ENCODE measurements around the gene ASB7. TPM values are rescaled to one million over a fixed set of nuclear protein-coding genes. Genes with fewer than 3 reads are reported as not detected.
"Not testable (repeated sequence)": the region's sequence is repeated elsewhere in the genome, so short reads cannot be mapped to it uniquely, and the experiment has no call there.

Gene ASB7
- polyA plus RNA-seq, 1 donor from 2014 or later = 16.5 TPM

DNA sequence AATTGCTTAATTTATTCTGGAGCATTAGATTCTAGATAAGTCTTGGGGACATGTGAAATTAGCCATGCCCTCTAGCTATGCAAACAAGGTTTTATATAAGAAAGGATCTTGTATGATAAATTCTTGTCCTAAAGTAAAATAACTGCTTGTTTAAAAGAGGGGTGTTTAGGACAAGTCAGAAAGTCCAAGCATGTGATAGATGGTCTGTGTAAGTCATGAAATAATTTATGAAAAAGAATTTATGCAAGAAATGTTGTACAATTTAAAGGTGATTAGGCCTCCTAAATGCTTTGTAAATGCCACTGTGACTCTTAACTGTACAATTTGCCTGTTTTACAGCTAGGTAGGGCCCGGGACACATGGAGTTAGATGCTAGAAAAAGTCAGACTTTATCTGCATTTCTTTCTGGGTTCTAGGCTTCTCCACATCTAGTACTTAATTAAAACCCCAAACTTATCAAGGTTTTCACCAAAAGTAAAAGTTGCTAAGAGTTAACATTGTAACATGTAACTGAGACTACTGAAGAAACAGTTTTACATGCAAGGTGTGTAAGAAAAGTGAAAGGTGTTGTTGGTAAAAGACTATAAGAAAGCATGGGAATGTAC, 13.6 kb upstream of the ASB7 start:
- Histone ChIP-seq H3K79me2 (replicated peaks; ENCODE audit: insufficient read depth, low read length) (peaks cover 10% of the 10 kb centered on the region), H3K4me3 (ENCODE audit: low read length) (no peak overlapping the region), H3F3A (ENCODE audit: insufficient read depth, low read length, poor library complexity, severe bottlenecking) (no peaks in the 10 kb centered on the region), H3K9me3 (ENCODE audit: low read length) (peaks cover 4% of the 10 kb centered on the region), H4K20me1 (ENCODE audit: insufficient read depth) (no peaks in the 10 kb centered on the region), H3K4me2 (ENCODE audit: low read length) (no peak overlapping the region), H2AFZ (ENCODE audit: low read depth, low read length) (no peak overlapping the region), H3K27me3 (ENCODE audit: insufficient read depth, low read depth, low read length) (no peaks in the 10 kb centered on the region), H3K9ac (ENCODE audit: low read length) (no peak overlapping the region), H3K9me2 (ENCODE audit: insufficient read depth, low read length) (no peaks in the 10 kb centered on the region), H3K36me3 (ENCODE audit: insufficient read depth, low read length) (no peaks in the 10 kb centered on the region), H3K27ac (ENCODE audit: low read length) (no peak overlapping the region)
- TF ChIP-seq EZH2 (IDR thresholded peaks at IDR 0.05; ENCODE audit: borderline replicate concordance, insufficient read depth, low read length, poor library complexity, severe bottlenecking) (no peak), TAF1 (IDR thresholded peaks at IDR 0.05; ENCODE audit: low read depth) (no peak), EP300 (conservative IDR thresholded peaks at IDR 0.05; ENCODE audit: poor library complexity, severe bottlenecking) (no peak), SMC3 (conservative IDR thresholded peaks at IDR 0.05; ENCODE audit: poor library complexity) (no peak), POLR2AphosphoS5 (IDR thresholded peaks at IDR 0.05) (no peak), MXI1 (conservative IDR thresholded peaks at IDR 0.05; ENCODE audit: poor library complexity, severe bottlenecking) (no peak), RAD21 (conservative IDR thresholded peaks at IDR 0.05) (no peak)
- TF ChIP-seq, protein P1, sequence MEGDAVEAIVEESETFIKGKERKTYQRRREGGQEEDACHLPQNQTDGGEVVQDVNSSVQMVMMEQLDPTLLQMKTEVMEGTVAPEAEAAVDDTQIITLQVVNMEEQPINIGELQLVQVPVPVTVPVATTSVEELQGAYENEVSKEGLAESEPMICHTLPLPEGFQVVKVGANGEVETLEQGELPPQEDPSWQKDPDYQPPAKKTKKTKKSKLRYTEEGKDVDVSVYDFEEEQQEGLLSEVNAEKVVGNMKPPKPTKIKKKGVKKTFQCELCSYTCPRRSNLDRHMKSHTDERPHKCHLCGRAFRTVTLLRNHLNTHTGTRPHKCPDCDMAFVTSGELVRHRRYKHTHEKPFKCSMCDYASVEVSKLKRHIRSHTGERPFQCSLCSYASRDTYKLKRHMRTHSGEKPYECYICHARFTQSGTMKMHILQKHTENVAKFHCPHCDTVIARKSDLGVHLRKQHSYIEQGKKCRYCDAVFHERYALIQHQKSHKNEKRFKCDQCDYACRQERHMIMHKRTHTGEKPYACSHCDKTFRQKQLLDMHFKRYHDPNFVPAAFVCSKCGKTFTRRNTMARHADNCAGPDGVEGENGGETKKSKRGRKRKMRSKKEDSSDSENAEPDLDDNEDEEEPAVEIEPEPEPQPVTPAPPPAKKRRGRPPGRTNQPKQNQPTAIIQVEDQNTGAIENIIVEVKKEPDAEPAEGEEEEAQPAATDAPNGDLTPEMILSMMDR (IDR thresholded peaks at IDR 0.05; ENCODE audit: poor library complexity, severe bottlenecking) = no peak
- TF ChIP-seq, protein P2, sequence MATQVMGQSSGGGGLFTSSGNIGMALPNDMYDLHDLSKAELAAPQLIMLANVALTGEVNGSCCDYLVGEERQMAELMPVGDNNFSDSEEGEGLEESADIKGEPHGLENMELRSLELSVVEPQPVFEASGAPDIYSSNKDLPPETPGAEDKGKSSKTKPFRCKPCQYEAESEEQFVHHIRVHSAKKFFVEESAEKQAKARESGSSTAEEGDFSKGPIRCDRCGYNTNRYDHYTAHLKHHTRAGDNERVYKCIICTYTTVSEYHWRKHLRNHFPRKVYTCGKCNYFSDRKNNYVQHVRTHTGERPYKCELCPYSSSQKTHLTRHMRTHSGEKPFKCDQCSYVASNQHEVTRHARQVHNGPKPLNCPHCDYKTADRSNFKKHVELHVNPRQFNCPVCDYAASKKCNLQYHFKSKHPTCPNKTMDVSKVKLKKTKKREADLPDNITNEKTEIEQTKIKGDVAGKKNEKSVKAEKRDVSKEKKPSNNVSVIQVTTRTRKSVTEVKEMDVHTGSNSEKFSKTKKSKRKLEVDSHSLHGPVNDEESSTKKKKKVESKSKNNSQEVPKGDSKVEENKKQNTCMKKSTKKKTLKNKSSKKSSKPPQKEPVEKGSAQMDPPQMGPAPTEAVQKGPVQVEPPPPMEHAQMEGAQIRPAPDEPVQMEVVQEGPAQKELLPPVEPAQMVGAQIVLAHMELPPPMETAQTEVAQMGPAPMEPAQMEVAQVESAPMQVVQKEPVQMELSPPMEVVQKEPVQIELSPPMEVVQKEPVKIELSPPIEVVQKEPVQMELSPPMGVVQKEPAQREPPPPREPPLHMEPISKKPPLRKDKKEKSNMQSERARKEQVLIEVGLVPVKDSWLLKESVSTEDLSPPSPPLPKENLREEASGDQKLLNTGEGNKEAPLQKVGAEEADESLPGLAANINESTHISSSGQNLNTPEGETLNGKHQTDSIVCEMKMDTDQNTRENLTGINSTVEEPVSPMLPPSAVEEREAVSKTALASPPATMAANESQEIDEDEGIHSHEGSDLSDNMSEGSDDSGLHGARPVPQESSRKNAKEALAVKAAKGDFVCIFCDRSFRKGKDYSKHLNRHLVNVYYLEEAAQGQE (IDR thresholded peaks at IDR 0.05; ENCODE audit: borderline replicate concordance) = no peak

DNA sequence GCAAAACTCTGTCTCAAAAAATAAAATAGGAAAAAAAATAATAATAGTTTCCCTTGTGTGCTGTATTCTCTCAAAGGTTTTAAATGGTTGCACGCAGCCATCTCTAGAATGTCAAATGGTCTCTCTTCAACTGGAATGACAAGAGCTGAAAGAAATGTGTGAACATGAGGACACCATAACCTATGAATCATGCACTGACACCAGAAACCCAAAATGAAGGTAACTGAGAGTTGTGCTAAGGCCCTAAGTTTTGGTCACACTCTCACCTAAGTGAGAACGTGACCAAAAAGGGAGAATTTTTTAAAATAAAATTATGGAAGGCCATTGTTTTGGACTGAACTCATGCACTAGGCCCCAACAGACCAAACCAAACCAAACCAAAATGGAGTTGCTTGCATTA, 11.2 kb upstream of the ASB7 start:
- not testable (repeated sequence) for H3K36me3 ChIP-seq (ENCODE audit: insufficient read depth, low read length); H3K4me2 ChIP-seq (ENCODE audit: low read length); H3F3A ChIP-seq (ENCODE audit: insufficient read depth, low read length, poor library complexity, severe bottlenecking); H3K27me3 ChIP-seq (ENCODE audit: insufficient read depth, low read depth, low read length); H3K9me3 ChIP-seq (ENCODE audit: low read length); H3K27ac ChIP-seq (ENCODE audit: low read length); H3K9me2 ChIP-seq (ENCODE audit: insufficient read depth, low read length); H4K20me1 ChIP-seq (ENCODE audit: insufficient read depth); H3K4me3 ChIP-seq (ENCODE audit: low read length); H2AFZ ChIP-seq (ENCODE audit: low read depth, low read length); H3K9ac ChIP-seq (ENCODE audit: low read length)
- H3K79me2 ChIP-seq (replicated peaks; ENCODE audit: insufficient read depth, low read length) = peaks cover 24% of the 10 kb centered on the region

DNA sequence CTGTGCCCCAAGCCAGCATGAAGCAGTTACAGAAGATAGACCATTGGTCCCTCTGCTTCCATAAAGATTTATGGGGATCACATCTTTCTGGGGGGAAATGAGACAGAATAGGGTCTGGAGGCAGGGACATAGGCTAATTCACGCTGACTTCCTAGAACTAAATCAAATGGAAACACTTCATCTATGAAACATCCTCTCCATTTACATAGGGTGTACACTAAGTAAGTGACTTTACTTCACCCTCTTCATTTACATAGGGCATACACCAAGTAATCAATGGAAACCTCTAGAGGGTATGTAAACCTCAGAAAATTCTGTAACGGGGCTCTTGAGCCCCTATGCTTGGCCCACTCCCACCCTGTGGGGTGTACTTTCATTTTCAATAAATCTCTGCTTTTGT, 10.6 kb upstream of the ASB7 start:
- Histone ChIP-seq H2AFZ (ENCODE audit: low read depth, low read length) (no peak overlapping the region), H3K36me3 (ENCODE audit: insufficient read depth, low read length) (no peaks in the 10 kb centered on the region), H3K27me3 (ENCODE audit: insufficient read depth, low read depth, low read length) (no peaks in the 10 kb centered on the region), H3K9me3 (ENCODE audit: low read length) (peaks cover 4% of the 10 kb centered on the region), H3K9ac (ENCODE audit: low read length) (no peak overlapping the region), H3K27ac (ENCODE audit: low read length) (no peak overlapping the region), H3K4me3 (ENCODE audit: low read length) (no peak overlapping the region), H3K4me2 (ENCODE audit: low read length) (no peak overlapping the region), H3K9me2 (ENCODE audit: insufficient read depth, low read length) (no peaks in the 10 kb centered on the region), H3F3A (ENCODE audit: insufficient read depth, low read length, poor library complexity, severe bottlenecking) (no peaks in the 10 kb centered on the region), H3K79me2 (replicated peaks; ENCODE audit: insufficient read depth, low read length) (peaks cover 24% of the 10 kb centered on the region), H4K20me1 (ENCODE audit: insufficient read depth) (no peaks in the 10 kb centered on the region)
- no peak for TF ChIP-seq EP300 (conservative IDR thresholded peaks at IDR 0.05; ENCODE audit: poor library complexity, severe bottlenecking)

Data from neural cell (in vitro differentiated cells).